Heart left ventricle (tissue), 16 donors: Measurements from ENCODE around the gene HDGFL2. TPM values are rescaled to one million over a fixed set of nuclear protein-coding genes. Genes with fewer than 3 reads are reported as not detected.

ENCODE experiments used
- ATAC-seq, 4 donors: fragments of 200-7000 bp; cut with Tn5 transposase; one replicate each; pipeline ENCODE4 v1.9.1; 2020 to 2022; ENCODE audit warnings: moderate library complexity in 4 of 4, mild to moderate bottlenecking in 3 of 4, moderate number of reproducible peaks in 1 of 4
- DNase-seq, 5 donors: peaks; one replicate each; pipeline ENCODE4 v3.0.0-alpha.2; 2020
- H3K27ac ChIP-seq, 12 donors: fragments of 200-600 bp; sonication (generic) in 4 of 12; one replicate each; pipeline versions ENCODE4 v1.5.0 to v1.8.0; 2016 to 2022; ENCODE audit warnings: mild to moderate bottlenecking in 2 of 12
- H3K27me3 ChIP-seq, 9 donors: fragments of 200-600 bp; sonication (generic) in 2 of 9; one replicate each; pipeline versions ENCODE4 v1.5.1 to v1.8.0; 2016 to 2022; ENCODE audit warnings: mild to moderate bottlenecking in 3 of 9
- H3K36me3 ChIP-seq, 9 donors: fragments of 200-600 bp; sonication (generic) in 2 of 9; one replicate each; pipeline versions ENCODE4 v1.5.0 to v1.8.0; 2018 to 2022; ENCODE audit warnings: mild to moderate bottlenecking in 2 of 9
- H3K4me1 ChIP-seq, 12 donors: fragments of 200-600 bp; sonication (generic) in 4 of 12; one replicate each; pipeline versions ENCODE4 v1.5.0 to v1.8.0; 2016 to 2022; ENCODE audit warnings: mild to moderate bottlenecking in 3 of 12
- H3K4me3 ChIP-seq, 12 donors: fragments of 200-600 bp; sonication (generic) in 4 of 12; one replicate each; pipeline versions ENCODE4 v1.5.0 to v1.8.0; 2017 to 2022; ENCODE audit warnings: mild to moderate bottlenecking in 9 of 12, moderate library complexity in 4 of 12
- H3K9me3 ChIP-seq, 12 donors: fragments of 200-600 bp; sonication (generic) in 4 of 12; one replicate each; pipeline versions ENCODE4 v1.5.0 to v1.8.0; 2016 to 2022; ENCODE audit warnings: mild to moderate bottlenecking in 1 of 12
- CTCF ChIP-seq, 12 donors: fragments of 200-600 bp; sonication (generic) in 4 of 12; IDR thresholded peaks; one replicate each; pipeline versions ENCODE4 v1.5.0 to v1.8.0; 2018 to 2022; ENCODE audit warnings: antibody characterized with exemption in 12 of 12, mild to moderate bottlenecking in 5 of 12
- POLR2A ChIP-seq, 2 donors: fragments of 450-650 bp; IDR thresholded peaks; one replicate each; pipeline ENCODE4 v1.6.1; 2017; ENCODE audit warnings: antibody characterized with exemption in 2 of 2, mild to moderate bottlenecking in 2 of 2, moderate library complexity in 2 of 2
- WGBS, 4 donors: extraction: QIAGEN DNeasy Blood & Tissue Kit in 2 of 4; methylation state at CpG; one replicate each; pipeline versions ENCODE4 v1.1.5 to v1.1.7; 2013 to 2018; 5-methylcytosine and 5-hydroxymethylcytosine counted together
- intact Hi-C, 10 donors: fragments of 100-400 bp; cut with DNase I; formaldehyde crosslinking; loops; one replicate each; pipeline versions ENCODE4 v1.11.1 to v1.14.2; 2022
- polyA plus RNA-seq, 2 donors: library from polyadenylated mRNA; stranded (reverse); fragments of 200-250 nt; gene quantifications; one replicate each; pipeline ENCODE4 v1.2.3, GENCODE V29; 2013
- total RNA-seq, 9 donors: library from RNA; depleted of rRNA in 2 of 9; stranded (reverse); fragments of >200 nt in 2 of 9; fragmentation: NEBNext Ultra II Directional in 3 of 9; extraction: Animal tissue kit (Norgen Biotek cat#: 25700) in 3 of 9; gene quantifications; one replicate each; pipeline versions ENCODE4 v1.1.0 to v1.2.4, GENCODE V29; 2016 to 2023
- donor health status: ischemic (EF 13 %, LVEDD 7.1; RV severe dilation, severe dysfunction).
- donor health status: healthy with polysubstance abuse.
- donor health status: DM: no; HTN: yes; CAD: no.
- donor health status: DM: no; HTN: no; CAD: no.
- donor health status: ischemic (EF 25% LVEDD 6.9; RV normal size, moderate dysfunction).
- donor health status: ischemic (EF 25% LVEDD 5.7; RV mildly dilated, moderate dysfunction).
- donor health status: healthy.
- donor health status: DM: yes; HTN: yes; CAD: no.
- donor health status: ischemic (EF 35%, LVEDD 5.7; RV mildly dilated, moderate dysfunction).
- donor health status: nonischemic (EF 11% LVEDD 7.7; RV severe dilation, severe dysfunction).
- donor health status: DM: yes; HTN: yes; CAD: no.
- donor health status: PGD.
- donor health status: ischemic (EF 29% LVEDD 5.4; RV normal size, mild dysfunction).
- donor health status: nonischemic (EF 23%, LVEDD 6.1; RV moderate dilation, normal function).

The HDGFL2 gene
- total and polyA plus RNA-seq, 11 donors: 20.8 to 235 (median 30.7) TPM

- ATAC-seq: no peak
- peaks cover 0 to 46% (median 19%) of the 10 kb centered on the region in 9 donors for H3K36me3 ChIP-seq
- no peak overlapping the region for H3K27ac ChIP-seq
- WGBS, 4 donors: 93 to 96% (median 94%) methylated on average over 14 to 20 of the region's 20 CpGs
- H3K27me3 ChIP-seq: no peaks in the 10 kb centered on the region
- H3K4me3 ChIP-seq: no peak overlapping the region
- intact Hi-C loops: no loop called here
- no peaks in the 10 kb centered on the region for H3K9me3 ChIP-seq
- peak in 1 of 5 donors; percentile 55 for DNase-seq
- TF ChIP-seq CTCF (IDR thresholded peaks at IDR 0.05) (no peak), POLR2A (IDR thresholded peaks at IDR 0.05) (no peak)
- peaks cover 0 to 22% (median 0%) of the 10 kb centered on the region in 12 donors for H3K4me1 ChIP-seq
Measured at GRCh38 chr19:4428326-4428975, 43.6 kb upstream of the HDGFL2 start.

GRCh38 chr19:4429256-4429655, 42.8 kb upstream of the HDGFL2 start:
- Histone ChIP-seq H3K4me3 (no peak overlapping the region), H3K27ac (no peak overlapping the region), H3K9me3 (no peaks in the 10 kb centered on the region), H3K4me1 (peaks cover 0 to 22% (median 0%) of the 10 kb centered on the region in 12 donors), H3K27me3 (no peaks in the 10 kb centered on the region), H3K36me3 (peaks cover 0 to 46% (median 14%) of the 10 kb centered on the region in 9 donors)
- intact Hi-C loops: no loop called here
- no peak for ATAC-seq
- TF ChIP-seq CTCF (IDR thresholded peaks at IDR 0.05) (no peak), POLR2A (IDR thresholded peaks at IDR 0.05) (no peak)
- peak in 1 of 5 donors; percentile 8 for DNase-seq
- 86 to 91% (median 89%) methylated on average over 11 to 16 of the region's 16 CpGs for WGBS, 4 donors

GRCh38 chr19:4429771-4430171, 42.3 kb upstream of the HDGFL2 start:
- 83 to 93% (median 87%) methylated on average over 12 of the region's 12 CpGs for WGBS, 4 donors
- ATAC-seq: no peak

More at GRCh38 chr19:4429771-4430171, 42.3 kb upstream of the HDGFL2 start:
- Histone ChIP-seq H3K27me3 (no peaks in the 10 kb centered on the region), H3K36me3 (peaks cover 0 to 50% (median 14%) of the 10 kb centered on the region in 9 donors), H3K4me3 (no peak overlapping the region), H3K9me3 (no peaks in the 10 kb centered on the region), H3K4me1 (peaks cover 0 to 22% (median 0%) of the 10 kb centered on the region in 12 donors), H3K27ac (no peak overlapping the region)
- intact Hi-C loops: no loop called here
- DNase-seq: peak in 1 of 5 donors; percentile 11
- TF ChIP-seq CTCF (IDR thresholded peaks at IDR 0.05) (no peak), POLR2A (IDR thresholded peaks at IDR 0.05) (no peak)
